HG02623 (cell line): ENCODE measurements around the gene MXRA7.

ENCODE experiments used
- ATAC-seq: cut with Tn5 transposase; IDR thresholded peaks from one replicate; pipeline ENCODE4 v1.9.1; 2021; ENCODE audit warnings: moderate library complexity; ENCODE audit not compliant: unreplicated experiment

The MXRA7 gene

DNA sequence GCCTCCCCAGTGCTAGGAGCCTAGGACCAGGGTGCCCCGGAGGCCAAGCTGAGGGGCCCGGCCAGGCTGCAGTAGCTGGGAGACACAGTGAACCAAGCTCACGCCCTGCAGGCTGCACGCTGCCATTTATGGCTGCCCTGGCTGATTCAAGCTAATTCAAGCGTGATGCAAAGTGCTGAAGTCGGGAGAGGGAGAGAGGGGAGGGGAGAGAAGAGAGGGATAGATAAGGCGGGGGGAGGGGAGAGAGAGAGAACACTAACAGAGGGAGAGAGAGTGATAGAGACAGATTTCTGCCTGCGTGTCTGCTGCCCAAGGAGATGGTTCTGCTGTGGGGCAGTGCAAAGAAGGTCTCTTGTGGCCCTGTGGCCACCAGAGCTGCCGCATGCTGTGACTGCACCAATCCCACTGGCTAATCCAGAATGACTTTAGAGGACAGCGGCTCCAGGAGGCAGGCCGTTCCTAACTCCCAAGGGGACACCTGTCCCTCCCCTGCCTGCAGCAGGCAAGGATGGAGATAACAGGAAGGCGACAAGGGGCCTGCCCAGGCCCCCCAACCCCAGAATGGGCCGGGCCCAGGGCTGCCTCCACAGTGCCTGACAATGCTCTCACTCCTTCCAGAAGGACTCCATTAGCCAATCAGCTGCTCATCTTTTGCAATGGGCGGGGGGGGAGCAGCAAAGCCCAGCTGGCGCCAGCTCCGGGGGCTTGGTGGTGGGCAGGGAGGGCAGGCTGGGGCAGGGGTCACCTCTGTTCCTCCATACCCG, 12.9 kb downstream of the MXRA7 start:
- no peak for ATAC-seq

DNA sequence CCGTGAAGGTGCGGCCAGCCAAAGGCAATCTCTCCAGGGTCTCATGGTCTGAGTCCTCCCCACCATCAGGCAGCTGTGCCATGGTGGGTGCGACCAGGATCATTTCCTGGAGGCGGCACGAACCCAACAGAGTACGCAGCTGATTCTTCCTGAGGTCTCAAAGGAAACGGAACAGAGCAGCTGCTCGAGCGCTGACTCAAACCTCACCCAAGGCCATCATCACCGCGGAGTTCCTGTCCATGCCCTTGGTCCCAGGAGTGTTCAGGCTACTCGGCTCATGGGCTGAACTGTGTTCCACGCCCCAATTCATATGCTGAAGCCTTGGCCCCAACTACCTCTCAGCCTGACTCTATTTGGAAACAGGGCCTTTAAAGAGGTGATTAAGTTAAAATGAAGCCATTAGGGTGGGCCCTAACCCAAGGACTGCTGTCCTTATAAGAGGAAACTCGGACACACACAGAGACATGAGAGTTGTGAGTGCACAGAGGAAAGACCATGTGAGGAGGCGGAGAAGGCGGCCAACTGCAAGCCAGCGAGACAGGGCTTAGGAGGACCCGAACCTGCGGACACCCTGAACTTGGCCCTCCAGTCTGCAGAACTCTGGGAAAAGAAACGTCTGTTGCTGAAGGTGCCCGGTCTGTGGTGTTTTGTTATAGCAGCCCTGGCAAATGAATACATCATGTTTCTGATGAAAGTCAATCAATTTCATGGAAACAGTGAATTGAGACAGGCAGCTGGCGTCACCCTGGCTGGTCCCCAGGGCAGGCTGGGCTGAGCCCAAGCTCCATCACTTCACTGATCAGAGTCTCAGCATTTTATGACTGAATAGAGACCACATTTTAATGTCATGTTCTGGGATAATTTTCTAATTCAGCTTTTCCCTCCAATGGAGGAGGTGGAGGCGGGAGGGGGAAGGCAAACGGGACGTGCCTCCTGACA, 13.7 kb downstream of the MXRA7 start:
- ATAC-seq, result no peak

DNA sequence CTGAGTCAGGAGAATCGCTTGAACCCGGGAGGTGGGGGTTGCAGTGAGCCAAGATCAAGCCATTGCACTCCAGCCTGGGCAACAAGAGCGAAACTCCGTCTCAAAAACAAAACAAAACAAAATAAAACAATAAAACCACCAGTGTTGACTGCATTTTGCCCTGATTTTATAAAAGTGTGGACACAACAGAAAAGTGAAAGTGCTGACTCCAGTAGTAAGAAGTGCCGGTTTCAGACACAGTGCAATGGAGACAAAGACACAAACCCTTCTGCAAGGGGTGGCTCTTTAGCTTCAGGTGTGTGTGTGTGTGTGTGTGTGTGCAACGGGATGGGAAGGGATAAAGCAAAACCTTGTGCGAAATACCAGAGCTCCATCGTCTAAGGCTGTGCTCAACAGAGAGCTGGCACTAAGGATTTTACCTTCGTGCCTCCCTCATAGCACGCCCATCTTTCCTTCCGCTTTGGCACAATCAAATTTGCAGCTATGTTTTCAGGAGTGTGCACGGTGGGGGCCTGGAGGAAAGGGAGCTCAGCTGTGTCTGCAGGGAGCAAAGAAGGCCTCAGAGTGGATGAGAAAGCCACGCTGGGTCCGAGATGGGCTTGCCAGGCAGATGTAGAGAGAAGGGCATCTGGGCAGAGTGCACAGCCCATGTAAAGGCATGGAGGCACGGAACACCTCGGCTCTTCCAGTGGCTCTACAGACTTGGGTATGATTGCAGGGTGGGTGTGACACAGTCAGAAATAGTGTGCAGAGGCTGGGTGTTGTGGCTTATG, 15.5 kb downstream of the MXRA7 start:
- ATAC-seq, result no peak

DNA sequence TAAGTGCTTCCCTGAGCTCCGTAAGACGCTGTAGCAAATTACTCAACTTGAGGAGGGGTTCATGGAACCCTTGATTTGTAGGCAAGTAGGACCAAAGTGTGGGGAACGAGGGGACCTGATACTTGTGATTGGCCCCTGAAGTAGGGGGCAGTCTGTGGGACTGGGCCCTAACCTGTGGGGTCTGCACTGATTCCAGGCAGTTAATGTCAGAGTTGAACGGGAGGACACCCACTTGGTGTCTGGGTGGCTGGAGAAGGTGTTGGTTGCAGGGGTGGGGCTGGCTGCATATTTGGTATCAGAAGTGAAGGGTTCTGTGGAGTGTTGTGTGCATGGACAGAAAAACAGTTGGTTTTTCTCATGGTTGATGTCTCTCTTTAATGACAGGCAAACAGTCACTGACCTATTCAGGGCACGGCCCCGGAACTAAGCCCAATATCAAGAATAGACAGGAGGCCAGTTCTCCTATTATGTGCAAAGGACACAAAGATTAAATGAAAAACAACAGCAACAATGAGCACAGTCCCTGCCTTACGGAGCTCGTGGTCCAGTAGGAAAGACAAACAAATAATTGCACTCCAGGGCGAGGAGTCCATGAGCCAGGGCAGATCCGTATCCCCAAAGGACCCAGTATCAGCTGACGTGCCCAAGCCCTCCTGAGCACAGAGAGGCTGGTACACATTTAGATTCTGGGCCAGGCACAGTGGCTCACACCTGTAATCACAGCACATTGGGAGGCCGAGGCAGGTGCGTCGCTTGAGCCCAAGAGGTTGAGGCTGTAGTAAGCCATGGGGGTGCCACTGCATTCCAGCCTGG, 19.2 kb downstream of the MXRA7 start:
- ATAC-seq, result no peak

DNA sequence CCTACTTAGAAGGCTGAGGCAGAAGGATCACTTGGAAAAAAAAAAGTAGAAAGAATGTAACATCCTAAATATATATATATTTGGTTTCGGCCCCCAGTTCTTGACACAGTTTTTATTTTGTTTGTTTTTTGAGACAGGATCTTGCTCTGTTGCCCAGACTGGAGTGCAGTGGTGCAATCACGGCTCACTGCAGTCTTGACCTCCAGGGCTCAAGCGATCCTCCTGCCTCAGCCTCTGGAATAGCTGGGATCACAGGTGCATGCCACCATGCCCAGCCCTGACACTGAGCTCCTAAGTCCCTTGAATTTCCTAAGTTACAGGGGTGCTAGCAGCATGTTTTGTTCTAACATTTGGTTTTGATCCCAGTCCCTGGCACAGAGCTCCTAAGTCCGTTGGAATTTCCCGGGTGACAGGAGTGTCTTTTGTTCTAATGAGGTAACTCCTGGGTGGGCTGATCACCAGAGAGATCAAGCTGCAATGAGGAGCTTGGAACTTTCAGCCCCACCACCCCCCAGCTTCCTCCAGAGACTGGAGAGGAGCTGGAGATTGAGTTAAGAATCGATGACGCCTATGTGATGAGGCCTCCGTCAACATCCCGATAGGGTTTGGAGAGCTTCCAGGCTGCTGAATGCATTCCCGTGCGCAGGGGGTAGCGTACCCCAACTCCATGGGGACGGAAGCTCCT, 20.0 kb downstream of the MXRA7 start:
- ATAC-seq, result no peak

DNA sequence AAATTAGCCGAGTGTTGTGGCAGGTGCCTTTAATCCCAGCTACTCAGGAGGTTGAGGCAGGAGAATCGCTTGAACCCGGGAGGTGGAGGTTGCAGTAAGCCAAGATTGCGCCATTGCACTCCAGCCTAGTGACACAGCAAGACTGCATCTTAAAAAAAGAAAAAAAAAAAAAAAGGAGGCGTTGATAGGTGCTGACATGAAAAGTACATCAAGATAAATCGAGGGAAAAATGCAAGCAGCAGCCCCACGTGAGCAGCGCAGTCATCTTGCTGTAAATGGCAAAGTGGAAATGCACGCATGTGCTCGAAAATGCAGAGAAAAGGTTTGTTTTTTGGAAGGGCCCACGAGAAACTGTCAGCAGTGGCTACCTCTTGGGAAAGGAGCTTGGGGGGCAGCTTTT, 20.9 kb downstream of the MXRA7 start:
- ATAC-seq, result no peak

DNA sequence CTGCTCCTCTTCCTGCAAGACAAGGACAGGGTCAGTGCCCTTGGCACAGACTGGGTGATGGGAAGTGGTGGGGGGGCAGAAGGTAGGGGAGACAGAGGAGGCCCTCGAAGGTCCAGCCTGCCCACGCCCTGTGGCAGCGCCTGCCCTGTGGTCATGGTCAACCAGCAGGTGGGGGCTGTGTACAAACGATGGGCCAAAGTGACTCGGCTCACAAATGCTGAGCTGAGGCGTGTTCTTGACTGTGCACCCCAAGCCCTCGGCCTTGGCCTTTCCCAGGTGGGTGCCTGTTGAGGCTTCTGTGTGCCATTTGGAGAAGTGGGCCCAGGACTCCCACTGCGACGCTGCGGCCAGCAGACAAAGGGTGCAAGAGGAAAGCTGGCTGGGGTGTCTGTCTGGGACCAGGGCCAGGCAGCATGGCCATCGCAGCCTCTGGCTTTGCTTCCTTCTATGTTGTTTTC, 22.6 kb downstream of the MXRA7 start:
- ATAC-seq, result no peak

DNA sequence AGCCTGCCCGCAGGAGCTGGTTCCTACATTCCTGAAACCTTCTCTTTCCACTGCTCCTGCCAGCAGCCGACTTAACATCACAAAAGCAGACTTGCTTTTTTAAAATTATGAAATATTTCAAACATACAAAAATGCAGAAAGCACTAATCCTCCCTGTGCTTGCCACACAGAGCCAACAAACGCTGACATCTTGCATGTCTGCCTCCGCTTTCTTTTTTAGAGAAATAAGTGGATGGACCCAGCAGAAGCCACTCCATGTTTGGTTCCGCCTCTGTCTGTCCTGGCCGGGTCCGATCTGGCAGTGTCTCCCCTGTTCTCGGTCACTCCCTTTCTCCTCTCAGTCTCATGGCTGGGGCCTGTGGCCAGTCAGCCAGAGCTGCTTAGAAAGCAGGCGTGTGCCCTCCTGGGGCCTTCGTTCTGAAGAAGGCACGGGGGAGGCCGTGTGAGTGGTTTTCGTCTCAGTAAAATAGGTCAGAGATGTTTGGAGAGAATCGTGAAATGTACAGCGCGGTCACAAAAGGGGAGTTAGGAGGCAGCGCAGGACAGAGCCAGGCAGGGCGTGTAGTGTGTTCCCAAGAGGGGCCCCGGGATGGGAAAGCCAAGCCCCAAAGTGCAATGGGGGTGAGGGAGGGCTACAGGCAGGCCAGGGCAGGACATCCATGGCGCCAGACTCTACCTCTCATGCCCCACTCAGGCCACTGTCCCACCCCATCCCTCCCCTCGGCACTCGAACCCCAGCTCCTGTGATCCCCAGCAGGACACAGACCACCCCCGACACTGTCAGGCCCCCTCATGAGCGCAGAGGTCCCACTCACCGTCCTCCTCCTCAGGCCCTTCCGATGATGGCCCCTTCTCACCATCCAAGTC, 23.2 kb downstream of the MXRA7 start:
- ATAC-seq, result no peak

DNA sequence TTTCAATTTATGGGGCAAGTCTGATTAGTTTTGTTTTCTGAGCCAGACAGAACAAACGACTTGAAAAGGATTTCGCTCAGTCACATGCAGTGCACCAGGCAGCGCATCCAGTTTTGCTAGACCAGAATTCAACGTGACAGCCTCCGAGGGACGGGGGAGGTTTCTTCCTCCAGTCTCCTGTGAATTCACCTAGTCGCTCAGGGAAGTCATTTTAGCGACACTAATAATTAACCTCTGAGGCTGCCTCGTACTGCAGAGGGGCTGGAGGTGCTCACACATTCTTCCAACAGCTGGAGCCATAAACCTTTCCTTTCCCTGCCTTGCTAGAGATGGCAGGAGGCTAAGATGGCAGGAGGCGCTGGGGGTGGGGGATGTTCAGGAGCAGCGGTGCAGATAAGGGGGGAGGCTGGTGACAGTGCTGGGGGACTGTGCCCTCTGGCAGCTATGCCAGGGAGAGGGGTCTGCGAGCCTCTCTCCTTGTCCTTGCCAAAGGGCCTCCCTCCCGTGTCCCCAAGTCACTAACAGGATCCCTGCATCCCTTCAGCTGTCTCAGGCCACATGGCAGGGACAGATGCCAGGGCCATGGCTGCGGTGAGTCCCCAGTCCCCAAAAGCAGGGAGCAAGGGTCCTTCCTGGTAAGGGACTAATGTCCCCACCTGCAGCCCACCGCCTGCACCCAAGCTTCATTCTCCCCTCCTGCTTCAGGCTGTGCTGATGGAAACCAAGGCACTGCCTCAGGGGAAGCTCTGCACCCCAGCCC, 24.0 kb downstream of the MXRA7 start:
- no peak for ATAC-seq

DNA sequence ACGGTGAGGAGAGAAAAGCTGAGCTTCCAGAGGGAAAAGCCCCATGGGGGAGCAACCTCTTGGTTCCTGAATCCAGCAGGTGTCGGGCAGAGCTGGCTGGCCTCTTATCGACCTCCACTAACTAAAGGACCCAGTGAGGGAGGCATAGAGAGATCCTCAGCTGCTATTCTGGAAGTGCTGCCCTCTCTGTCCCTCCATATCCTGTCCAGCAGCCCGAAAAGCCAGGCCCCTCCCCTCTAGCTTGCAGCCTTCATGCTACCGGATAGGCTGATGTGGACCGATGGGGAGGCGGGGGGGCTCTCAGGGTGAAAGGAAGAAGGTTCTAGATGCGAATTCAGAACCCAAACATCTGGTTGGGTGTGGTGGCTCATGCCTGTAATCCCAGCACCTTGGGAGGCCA, 24.9 kb downstream of the MXRA7 start:
- no peak for ATAC-seq

DNA sequence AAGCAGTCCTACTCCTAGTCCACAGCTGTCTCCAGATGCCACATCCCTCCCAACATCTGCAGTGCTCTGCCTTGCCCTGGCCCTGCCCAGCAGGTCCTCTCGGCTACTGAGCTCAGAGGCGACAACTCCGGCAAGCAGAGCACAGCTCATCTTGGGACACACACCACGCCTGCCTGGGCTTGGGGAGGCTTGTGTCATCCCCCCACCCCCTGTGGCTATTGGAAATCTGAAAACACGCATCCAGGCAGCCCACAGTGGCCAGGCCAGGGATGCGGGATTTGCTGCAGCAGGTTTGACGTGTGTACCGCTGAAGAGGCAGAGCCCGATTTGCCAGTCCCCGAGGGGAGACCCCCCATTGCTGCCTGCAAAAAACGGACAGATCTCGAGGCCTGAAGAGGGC, 25.4 kb downstream of the MXRA7 start:
- ATAC-seq, result no peak

DNA sequence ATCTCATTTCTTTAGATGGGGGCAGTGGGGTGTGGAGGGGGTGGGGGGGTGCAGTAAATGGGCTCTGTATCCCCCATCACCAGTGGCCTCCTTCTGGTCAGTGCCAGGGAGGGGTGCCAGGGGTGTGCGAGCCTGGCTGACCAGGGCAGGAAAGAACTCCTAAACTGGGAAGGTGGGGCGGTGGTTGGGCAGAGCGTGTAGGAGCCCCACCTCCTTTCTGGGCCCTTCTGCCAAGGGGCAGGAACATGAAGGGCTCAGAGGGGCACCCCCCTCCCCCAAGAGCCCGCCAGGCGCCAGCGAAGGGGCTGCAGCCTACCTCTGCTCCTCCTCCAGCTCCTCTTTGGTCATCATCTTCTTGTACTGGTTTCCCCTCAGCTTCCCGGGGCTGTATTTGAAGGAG, 26.0 kb downstream of the MXRA7 start:
- no peak for ATAC-seq

DNA sequence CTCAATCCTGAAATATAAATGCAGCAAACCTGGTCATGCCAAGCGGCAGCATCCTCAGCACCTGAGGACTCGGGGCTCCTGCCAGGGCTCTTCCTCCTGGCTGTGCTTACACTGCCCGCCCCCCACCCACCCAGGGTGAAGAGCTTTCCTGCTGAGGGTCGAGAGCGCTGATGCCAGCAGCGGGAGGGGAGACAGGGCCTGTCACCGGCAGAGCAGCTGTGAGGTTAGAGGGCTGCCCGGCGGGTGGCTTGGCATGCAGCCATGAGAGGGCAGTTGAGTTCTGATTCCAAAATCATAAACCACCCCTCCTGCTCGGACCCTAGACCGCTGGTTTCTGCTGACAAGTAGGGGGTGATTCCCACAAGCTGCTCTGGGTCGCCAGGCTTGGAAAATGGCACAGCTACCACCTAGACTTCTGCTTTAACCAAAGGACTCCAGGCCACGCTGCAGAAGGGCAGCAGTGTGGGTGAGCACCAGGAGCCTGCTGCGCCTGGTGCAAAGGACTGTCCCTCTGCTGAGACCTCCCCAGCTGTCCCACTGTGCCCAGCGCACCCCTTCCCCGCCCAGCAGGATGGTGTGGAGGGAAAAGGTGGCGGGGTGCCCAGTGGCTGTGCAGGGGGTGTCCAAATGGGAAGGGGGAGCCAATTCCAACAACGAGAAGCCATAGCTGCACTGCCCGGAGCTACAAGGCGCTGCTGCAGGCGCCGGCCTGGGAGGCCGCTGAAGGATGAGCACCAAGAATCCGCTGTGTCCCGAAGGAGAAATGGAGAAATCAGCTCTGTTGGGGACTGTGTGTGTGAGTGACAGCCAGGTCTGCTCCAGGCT, 26.6 kb downstream of the MXRA7 start:
- no peak for ATAC-seq

DNA sequence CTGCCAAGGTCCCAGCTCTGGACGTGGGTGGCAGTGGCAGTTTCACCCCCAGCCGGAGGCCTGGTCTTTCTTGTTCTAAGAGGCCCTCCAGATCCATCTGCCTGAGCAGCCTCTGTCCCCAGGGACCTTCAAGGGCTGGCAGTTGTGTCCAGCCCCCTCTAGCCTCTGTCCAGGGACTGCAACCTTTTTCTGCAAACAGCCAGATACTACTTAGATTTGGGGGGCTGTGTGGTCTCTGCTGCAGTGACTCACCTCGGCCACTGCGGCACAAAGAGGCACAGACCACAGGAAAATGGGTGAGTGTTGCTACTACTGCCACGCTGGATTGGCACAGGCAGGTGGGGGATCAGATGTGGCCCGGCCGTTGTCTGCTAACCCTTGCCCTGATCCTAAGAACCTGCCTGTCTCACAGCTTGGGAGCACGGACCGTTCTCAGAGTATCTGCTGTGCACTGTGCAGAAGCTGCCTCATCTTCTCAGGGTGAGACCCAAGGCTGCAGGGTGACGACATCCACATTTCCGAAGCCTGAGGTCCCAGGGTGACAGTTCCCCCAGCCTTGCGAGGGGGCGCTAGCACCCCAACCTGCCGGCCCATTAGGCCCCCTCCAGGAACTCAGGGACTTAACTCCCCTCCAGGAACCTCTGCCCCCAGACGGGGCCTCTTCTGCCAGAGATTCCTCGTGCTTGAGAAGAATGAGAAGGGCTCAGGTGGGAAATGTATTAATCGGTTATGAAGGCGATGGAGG, 27.6 kb downstream of the MXRA7 start:
- no peak for ATAC-seq

DNA sequence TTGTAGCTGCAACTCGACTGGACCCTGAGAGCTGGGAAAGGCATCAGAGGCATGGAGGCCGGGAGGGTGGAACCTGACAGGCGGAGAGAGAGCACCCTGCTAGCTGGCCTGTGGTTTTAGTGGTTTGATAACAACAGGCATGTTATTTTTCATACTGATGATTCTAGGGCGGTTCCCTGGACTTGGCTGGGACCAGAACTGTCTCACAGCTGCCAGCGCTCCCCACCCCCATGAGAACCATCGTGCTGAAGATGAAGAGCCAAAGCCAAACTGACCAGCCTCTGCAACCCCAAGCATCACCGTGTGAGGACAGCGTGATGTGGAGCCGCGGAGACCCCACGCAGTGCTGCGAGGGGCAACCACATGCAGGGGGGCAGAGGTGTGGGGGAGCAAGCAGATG, 28.5 kb downstream of the MXRA7 start:
- ATAC-seq, result no peak

DNA sequence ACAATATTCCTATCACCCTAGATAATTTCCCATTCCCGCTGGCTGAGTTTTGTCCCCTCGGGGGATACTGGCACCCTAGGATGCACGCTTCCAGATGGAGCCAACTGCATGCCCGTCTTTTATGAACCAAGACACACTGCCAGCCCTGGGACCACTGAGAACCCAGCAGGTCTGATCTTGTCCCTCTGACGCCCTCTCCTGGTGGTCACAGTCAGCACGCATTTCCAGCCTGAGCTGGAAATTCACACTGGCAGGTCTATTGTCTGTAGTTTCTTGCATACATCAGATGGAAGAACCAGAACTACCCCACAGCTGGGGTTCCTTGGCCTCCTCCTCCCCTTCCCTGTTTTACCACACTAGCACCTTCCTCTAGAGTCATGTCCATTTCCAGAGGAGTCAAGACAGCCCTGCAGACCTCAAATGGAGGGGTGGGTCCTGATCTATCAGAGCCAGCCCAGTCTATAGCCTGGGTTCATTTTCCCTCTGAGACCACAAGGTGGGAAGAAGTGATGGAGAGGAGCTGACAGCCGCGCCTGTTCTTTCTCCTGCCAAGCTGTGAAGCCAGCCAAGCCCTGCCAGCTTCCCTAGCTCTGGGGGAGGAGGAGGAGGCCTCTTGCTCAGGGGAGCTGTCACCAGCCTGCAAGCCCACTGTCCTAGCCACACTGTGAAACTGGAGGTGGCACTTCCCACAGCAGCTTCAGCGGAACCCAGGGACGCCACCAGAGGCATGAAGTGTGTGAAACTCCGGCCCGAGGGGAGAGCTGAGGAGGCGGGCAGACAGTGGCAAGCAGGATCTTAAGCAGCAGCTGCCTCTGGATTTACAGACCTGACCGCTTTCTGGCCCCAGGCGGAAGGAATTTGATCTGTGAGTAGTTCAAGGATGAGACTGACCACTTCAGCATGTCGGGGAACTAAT, 29.3 kb downstream of the MXRA7 start:
- ATAC-seq, result no peak
